Hematopoietic multipotent progenitor cell treated with erythropoietin and hydrocortisone succinate and interleukin-3 and kit ligand, for 4 days (in vitro differentiated cells): ENCODE measurements around the gene TIMM10.
"Not testable (repeated sequence)": the region's sequence is repeated elsewhere in the genome, so short reads cannot be mapped to it uniquely, and the experiment has no call there.

Experiments used
- DNase-seq: peaks from one replicate; pipeline ENCODE4 v3.0.0-alpha.2; 2015

TIMM10 gene

DNA sequence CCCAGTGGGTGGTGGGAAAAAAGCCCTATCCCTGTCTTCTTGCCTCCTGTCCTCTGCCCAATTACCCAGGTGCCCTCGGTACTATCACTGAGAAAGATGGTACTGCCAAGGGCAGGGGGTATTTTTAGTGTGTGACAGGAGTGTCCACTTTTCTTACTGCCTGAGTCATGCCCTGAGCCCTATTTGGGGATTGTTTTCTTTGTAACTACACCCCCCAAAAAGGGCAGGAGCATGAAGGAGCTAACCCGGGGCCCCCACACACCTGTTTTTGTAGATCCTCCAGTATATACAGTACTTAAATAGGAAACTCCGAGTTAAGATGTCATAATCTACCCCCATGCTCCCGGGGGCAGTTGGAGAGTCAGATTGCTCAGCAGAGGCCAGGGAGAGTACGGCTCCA lies 10.6 kb upstream of the TIMM10 start:
- DNase-seq: no peak

DNA sequence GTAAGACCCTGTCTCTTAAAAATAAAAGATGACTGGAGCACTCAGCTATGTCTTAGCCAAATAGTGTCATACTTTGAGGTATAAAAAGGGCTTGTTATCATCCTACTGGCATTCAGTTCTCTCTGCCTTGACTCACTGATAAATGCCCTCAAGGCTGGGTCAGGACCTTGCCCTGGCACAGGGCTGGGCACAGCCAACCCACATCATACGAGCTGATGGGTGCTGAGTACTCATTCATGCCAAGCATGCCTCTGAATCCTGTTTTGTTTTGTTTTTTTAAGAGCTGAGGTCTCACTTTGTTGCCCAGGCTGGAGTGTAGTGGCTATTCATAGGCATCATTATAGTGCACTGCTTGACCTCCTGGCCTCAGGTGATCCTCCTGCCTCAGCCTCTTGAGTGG lies 8.8 kb upstream of the TIMM10 start:
- no peak for DNase-seq

DNA sequence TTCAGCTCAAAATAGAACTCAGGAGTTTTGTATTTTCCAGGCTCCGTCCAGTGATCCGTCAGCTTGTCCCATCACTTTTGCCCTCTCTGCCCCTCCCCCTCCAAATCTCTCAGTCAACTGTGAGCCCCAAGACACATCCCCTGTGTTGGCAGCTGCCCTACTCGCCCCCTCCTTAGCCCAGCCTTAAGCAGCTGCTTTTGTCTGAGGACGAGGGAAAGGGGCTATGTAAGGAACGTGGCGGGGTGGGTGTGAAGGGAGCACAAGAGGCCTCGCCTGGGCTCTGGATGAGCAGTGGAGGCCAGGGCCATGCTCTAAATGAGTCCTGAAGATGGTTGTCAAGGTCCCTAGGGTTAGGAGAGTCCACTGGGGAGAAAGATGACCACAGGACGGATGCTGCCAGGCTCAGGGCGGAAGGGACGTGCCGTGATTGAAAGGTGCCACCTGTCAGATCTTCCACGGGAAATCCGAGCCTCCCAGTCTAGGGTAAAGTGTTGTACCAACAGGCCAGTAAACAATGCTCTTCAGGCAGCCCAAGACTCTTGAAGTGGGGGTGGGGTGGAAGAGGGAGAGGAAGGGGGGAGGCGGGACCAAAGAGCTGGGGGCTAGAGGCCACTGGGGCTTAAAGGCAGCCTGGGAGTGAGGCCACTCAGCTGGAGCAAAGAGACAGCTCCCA lies 6.5 kb upstream of the TIMM10 start, which contains the start of gene SMTNL1:
SMTNL1 (plus strand) TSS at position 649 of the 673 bp plus-strand sequence. CDS start 5,048 bp downstream, outside the sequence.
- no peak for DNase-seq

DNA sequence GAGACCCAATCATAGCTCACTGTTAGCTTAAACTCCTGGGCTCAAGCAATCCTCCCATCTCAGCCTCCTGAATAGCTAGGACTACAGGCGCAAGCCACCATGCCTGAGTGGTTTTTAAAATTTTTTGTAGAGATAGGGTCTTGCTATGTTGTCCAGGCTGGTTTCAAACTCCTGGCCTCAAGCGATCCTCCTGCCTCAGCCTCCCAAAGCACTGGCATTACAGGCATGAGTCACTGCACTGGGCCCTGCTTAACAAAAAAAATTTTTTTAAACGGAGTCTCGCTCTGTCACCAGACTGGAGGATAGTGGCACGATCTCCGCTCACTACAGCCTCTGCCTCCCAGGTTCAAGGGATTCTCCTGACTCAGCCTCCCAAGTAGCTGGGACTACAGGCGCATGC lies 3.9 kb upstream of the TIMM10 start:
- not testable (repeated sequence) for DNase-seq

DNA sequence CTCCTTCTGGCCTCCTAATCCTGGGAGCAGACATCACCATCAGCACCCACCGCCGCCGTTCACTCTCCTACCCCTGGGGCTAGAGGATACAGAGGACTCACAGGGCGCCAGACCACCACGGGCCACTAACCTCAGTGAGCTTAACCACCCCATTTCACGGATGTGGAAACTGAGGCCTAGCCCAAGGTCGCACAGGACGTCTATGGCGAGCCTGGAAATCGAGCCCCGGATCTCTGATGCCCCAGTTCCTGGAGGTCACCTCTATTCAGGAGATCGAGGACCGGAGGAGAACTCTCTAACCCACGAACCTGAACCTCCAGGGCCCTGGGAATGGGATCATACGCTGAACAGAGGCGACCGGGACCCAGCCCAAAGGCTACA lies 349 bp downstream of the TIMM10 start:
- DNase-seq: no peak

DNA sequence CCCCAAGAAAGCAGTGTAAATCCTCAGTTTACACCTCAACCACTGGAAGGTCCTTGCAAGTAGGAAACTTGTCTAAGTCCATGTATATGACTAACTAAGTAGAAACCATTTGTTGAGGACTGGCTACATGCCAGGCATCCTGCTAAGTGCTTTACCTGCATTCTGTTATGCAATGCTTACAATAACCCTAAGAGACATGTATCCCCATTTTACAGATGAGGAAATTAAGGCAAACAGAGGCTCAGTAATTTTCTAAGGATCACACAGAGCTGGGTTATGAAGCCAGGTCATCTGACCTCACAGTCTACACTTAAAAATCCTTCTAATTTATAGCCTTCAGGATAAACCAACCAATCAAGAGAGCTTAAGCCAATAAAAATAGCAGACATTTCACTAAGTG lies 1.5 kb downstream of the TIMM10 start:
- DNase-seq: no peak

DNA sequence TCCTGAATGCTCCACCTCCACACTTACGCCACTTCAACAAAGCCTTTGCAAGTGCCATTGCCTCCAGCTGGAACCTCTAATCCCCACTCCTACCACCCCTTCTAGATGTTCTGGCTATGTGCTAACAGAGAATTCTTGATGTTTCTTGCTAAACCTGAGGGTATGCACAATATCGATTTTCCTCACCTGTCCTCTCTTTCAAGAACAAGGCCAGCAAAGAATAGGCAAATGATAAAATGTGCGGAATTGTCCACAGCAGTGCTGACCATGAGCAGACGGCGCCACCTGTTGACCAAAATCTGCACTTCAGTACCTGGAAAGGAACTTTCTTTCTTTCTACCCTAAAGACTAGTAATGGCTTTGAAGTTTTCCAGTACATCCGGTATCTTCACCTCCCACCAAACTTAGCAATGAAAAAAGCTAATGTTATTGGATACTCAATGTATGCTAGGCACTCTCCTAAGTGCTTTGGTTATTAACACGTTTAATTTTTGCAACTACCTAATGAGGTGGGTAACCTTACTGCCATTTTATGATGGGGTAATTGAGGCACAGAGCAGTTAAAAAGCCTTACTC lies 3.4 kb downstream of the TIMM10 start:
- DNase-seq: peak; percentile 83

DNA sequence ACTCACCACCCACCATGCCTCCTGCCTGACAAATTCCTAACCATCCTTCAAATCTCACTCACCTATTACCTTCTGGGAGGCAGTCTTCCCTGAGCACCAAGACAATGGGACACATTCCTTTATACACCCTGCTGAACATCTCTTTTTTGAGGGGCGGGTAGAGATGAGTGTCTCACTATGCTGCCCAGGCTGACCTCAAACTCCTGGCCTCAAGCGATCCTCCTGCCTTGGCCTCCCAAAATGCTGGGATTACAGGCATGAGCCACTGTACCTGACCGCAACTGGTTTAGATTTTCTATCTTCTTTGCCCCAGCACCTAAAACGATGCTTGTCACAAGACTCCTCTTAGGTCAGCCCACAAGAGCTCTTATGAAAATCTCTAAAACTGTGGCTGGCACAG lies 7.1 kb downstream of the TIMM10 start:
- DNase-seq: no peak

DNA sequence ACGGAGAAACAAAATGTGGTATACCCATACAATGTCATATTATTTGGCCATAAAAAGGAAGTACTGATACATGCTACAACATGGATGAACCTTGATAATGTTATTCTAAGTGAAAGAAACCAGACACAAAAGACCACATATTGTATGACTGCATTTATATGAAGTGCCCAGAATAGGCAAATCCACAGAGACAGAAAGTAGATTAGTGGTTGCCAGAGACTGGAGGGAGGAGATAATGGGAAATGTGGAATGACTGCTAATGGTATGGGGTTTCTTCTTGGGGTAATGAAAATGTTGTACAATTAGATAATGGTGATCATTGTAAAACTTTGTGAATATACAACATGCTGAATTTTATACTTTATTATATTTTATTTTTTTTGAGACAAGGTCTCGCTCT lies 9.4 kb downstream of the TIMM10 start:
- peak; percentile 54 for DNase-seq

DNA sequence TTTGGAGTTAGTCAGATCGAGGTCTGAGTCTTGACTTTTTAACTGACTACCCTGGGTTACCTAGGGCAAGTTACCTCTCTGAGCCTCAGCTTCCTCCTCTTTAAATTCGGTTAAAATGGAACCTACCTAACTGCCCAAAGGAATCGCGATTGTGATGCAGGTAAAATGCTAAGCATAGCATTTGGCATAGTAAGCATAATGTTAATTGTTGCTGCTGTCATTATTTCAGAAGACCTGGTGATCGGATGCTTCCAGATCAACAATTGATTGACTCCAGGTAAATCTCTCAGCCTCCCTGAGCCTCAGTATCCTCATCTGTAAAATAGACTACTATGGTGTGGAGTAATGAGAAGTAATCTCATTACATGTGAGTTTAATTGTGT lies 14.5 kb downstream of the TIMM10 start:
- DNase-seq: no peak

DNA sequence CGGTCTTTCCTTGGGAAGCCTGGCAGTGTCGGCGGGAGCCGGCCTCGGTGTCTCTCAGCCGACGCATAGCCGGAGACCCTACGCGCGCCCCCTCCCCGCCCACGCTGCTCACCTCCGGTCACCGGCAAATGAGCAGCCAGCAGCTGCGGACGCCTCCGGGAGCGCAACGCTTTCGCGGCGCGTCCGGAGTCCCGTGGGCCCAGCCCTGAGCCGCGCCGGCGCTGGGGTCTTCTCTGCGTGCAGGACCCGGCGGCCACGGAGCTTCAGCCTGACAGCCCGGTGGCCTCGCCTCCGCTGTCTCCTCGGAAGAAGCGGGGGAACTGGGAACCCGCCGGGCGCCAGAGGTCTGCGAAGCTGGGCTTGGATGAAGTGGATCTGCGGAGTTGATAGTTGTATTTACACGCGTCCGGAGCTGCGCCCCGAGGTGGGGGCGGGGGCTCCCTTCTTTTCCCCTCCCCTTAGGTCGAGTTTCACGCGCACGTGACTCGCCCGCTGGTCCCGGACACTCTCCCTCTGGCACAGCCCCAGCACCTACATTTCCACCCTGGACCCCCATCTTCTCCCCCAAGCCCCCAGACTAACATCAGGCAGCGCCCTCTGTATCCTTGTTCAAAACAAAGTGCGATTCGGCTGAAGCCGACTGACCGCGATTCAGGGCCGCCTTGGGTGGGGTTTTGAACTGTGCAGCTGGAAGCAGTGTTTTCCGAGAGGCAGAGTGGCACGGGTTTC lies 15.1 kb downstream of the TIMM10 start, which contains the start of gene SLC43A1:
SLC43A1 (minus strand) TSS at position 371 of the 729 bp plus-strand sequence. CDS start 1,591 bp downstream, outside the sequence.
- peak; percentile 83 for DNase-seq

DNA sequence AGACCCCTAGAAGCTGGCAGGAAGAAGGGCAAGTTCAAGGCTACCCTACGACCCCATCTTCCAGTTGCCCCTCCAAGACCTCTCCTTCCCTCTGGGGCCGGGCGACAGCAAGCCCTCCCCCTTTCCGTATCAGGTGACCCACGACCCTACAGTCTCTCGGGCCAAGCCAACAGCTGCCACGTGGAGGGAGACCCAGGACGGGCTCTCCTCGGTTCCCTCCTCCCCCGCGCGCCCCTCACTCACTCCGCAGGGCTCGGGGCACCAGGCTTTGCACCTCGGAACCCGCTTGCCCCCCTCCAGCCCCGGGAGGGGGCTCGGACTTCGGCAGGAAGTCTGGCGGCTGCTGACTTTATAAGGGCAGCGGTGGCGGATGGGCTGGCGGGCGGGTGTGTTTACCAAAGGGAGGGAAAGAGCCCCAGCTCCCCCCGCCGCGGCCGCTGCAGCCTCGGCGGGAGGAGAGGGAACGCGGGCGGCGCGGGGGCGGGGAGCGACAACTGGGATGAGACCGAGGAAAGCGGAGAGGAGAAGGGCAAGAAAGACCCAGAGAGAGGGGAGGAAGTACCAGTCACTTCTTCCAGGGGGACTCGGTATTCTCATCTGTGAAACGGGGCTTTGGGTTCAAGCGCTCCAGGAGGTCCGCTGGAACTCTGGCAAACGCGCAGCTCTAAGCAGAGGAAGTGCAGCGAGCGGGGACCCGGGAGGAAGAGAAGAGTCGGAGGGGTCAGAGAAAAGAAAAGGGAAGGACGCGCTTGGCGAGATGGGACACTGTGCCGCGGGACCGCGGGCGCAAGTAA lies 15.8 kb downstream of the TIMM10 start:
- DNase-seq: peak; percentile 77

DNA sequence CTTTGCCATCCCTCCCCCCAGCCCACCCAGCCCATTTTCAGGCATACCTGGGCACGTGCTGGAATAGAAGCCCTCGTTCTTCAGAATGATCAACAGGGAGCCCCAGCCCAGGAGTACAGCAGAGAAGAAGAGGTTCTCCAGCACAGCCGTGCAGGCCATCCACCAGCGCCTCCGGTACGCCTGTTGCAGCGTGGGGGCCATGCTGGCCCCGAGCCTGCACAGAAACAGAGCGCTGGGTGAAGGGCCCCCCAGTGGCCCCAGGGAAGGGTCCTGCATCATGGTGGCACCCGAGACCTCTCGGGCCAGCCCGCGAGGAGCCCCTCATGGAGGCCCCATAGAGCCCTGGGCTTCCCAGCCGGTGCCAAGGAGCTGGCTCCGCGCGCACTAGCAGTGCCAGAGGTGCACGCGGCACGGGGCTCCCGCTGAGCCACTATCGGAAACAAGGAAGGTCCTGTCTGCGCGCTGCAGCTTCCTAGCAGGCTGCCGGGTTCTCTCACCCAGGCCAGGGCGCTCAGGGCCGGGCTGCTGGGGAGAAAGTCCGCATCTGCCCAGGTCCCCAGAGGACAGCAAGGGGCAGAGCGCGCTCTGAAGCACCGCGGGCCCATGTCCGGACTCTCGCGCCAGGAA lies 16.5 kb downstream of the TIMM10 start:
- peak; percentile 73 for DNase-seq

DNA sequence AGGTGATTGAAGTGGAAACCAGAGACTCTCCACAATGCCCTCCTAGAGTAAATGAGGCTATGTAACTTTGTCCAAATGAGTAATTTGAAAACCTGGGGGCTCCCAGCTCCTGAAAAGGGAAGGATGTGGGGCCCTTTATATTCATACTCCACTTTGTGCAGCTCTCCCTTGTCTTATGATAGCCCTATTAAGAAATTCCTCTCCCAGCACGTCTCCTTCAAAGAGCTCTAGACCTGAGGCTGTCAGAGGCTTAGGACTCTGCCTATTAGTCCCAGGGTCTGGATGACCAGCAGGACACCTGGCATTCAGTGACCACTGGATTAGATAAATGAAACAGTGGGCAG lies 17.1 kb downstream of the TIMM10 start:
- peak; percentile 42 for DNase-seq

DNA sequence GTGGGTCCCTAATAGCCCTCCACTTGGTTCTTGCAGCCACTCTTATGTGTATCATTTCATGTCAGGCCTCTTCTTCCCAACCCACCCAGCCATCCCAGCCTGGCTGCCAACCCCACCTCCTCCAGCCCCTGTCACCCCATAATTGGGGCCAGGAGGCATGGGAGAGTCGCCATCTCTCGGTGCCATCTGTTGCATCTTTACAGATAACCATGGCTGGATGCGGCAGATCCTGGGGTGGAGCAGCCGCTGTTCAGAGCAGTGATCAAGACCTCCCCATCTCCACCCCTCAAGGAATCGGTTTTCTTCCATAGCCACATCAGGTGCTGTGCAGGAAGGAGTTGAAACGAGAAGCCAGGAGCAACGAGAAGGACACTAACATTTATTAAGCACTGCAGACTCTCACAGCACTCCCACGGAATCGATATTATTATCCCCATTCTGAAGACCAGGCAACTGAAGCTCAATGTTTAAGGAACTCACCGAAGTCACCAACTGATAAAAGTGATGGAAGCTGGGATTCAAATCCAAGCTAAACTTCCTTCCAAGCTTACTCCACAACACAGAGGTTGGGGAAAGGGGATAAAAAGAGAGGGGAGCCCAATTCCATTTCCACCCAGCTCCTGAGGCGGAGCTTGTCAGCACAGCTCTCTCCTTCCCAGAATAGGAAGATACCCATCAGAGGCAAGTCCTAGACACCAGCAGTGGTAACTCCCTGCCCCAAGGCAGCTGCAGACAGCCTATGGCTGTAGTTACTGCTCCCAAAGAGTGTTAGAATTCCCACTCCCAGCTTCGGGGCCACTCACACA lies 17.7 kb downstream of the TIMM10 start:
- peak; percentile 76 for DNase-seq

DNA sequence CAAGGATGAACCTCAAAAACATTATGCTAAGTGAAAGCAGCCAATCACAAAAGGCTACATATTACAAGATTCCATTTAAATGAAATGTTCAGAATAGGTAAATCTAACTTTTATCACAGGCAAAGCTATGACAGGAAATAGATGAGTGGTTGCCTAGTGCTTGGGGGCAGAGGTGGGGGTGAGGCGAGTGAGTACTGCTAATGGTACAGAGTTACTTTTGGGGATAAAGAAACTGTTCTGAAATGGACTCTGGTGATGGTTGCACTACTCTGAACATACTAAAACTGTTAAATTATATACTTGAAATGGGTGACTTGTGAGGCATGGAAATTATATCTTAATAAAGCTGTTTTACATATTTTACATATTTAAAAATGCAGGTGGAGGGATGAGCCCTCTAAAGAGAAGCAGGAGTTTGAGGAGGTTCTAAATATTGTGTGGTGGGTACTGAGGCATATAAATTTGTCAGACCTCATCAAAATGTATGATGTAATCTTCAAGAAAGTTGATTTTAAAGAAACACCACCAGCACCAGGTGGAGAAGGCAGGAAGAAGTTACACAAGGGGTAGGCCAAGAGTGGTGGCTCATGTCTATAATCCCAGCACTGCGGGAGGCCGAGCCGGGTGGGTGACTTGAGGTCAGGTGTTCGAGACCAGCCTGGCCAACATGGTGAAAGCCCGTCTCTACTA lies 18.7 kb downstream of the TIMM10 start:
- DNase-seq: no peak

DNA sequence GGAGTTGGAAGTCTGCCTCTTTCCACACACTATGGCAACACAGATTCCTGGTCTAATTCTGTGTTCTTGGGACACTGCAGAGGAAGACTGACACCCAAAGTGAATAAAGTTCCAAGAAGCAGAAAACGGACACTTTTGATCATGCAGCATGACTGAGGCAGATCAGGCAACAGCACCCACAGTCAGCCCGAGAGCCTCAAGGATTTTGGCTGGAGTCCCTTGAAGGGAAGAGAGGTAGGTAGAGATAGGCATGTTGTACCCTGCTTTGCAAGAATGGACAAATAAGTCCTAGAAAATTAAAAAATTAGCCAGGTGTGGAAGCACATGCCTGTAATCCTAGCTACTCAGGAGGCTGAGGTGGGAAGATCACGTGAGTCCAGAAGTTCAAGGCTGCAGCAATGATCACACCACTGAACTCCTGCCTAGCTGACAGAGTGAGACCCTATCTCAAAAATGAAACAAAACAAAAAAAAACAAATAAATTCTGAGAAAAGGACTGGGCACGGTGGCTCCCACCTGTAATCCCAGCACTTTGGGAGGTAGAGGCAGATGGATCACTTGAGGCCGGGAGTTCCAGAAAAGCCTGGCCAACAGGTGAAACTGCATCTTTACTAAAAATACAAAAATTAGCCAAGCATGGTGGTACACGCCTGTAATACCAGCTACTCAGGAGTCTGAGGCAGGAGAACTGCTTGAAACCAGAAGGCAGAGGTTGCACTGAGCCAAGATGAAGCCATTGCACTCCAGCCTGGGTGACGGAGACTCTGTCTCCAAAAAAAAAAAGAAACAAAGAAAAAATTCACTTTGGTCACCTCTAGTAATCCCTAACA lies 22.0 kb downstream of the TIMM10 start:
- DNase-seq: no peak

DNA sequence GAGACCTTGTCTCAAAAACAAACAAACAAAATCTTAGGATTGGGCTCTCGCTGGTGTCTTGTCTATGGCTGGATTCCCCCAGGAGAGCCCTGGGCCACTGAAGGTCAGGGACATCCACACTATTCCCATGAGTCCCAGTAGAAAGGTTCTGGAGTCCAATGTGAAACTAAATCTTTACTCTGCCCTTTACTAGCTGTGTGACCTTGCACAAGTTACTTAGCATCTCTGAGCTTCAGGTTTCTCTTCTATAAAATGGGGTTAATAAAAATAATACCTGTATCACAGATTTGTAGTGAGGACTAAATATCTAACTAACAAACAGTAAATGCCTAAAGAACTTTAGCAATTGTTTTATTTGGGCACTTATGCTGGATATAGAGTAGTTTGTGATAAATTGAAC lies 24.0 kb downstream of the TIMM10 start:
- DNase-seq: no peak

DNA sequence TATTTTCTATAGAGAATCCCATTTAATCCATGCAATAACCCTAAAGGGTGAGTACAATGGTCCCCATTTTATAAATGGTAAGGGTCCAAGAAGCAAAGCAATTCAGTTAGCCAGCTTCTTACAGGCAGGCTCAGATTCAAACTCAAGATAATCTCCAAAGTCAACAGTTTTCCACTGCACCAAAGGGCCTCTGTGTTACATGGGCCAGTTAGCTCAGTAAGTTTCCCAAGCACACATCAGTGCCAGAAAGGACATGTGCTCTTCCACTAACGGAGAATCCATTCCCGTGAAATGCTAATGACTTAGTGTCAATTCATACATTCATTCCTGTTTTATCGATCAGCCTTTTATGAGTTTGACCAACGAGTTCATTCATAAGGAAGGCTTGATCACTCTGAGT lies 26.0 kb downstream of the TIMM10 start:
- DNase-seq: no peak

DNA sequence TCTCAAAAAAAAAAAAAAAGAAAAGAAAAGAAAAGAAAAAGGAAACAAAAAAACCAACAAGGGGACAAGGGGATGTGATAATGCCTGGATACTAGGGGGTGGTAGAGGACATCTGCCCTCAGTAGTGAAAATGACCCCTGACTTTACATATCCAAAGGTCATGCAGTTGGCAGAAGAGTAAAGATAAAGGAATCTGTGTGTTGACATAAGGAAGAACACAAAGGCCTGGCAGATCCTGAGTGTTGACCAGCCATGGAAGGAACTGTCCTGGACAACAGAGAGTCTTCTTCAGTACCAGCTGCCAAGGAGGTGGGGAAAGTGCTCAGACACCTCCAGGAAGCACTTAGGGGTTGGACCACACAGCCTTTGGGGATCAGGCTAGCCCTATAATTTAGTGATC lies 27.7 kb downstream of the TIMM10 start:
- DNase-seq: no peak

DNA sequence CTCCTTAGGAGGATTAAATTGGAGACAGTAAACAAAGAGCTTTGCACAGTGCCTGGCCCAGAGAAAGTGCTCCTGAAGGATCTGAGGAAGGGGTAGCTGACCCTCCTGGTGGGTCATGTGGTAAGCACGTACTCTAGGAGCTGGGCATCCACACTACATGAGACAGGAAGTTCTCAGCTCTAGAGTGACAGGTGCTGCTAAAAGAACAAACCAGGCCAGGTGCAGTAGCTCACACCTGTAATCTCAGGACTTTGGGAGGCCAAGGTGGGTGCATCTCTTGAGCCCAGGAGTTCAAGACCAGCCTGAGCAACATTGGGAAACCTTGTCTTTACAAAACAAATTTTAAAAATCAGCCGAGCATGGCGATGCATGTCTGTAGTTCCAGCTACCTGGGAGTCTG lies 28.2 kb downstream of the TIMM10 start:
- DNase-seq: no peak
